Measurements from ENCODE around the gene ITGAE. TPM values are rescaled to one million over a fixed set of nuclear protein-coding genes. Genes with fewer than 3 reads are reported as not detected.

The ITGAE gene
- total RNA-seq, 2 donors from 2014 or later = 21.8 to 34.3 TPM

DNA sequence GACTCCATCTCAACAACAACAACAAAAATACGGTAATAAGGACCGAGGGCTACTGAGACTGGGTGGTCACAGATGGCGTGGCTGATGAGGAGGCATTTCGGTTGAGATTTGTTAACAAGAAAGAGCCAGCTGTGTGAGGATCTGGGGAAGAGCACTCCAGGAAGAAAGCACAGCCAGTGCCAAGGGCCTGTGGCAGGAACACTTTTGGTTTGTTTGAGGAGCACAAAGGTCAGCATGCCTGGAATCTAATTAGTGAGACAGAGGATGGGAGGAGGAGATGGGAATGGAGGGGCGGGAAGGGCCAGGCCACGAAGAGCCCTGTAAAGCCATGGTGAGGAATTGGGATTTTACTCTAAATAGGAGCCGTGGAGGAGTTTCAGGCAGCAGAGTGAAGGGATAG is 52.4 kb downstream of the ITGAE start:
- no peaks in the 10 kb centered on the region for H3K27me3 ChIP-seq (ENCODE audit: control insufficient read depth, insufficient read depth, low read length, poor library complexity, severe bottlenecking)
- WGBS, 2 experiments (ENCODE audit: insufficient coverage in 1 of 2, insufficient read length in 1 of 2) = 86 to 90% methylated on average over 6 to 7 of the region's 7 CpGs
- TF ChIP-seq, protein P1, sequence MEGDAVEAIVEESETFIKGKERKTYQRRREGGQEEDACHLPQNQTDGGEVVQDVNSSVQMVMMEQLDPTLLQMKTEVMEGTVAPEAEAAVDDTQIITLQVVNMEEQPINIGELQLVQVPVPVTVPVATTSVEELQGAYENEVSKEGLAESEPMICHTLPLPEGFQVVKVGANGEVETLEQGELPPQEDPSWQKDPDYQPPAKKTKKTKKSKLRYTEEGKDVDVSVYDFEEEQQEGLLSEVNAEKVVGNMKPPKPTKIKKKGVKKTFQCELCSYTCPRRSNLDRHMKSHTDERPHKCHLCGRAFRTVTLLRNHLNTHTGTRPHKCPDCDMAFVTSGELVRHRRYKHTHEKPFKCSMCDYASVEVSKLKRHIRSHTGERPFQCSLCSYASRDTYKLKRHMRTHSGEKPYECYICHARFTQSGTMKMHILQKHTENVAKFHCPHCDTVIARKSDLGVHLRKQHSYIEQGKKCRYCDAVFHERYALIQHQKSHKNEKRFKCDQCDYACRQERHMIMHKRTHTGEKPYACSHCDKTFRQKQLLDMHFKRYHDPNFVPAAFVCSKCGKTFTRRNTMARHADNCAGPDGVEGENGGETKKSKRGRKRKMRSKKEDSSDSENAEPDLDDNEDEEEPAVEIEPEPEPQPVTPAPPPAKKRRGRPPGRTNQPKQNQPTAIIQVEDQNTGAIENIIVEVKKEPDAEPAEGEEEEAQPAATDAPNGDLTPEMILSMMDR (conservative IDR thresholded peaks at IDR 0.05) = no peak
- no peak overlapping the region for H3K9ac ChIP-seq (ENCODE audit: extremely low read depth, low read length, poor library complexity, severe bottlenecking)
- no peaks in the 10 kb centered on the region for H3K36me3 ChIP-seq (ENCODE audit: control insufficient read depth, insufficient read depth, low read length)
- no peak for DNase-seq
- no peaks in the 10 kb centered on the region for H3K36me3 Mint-ChIP-seq (ENCODE audit: low read depth)
- no peaks in the 10 kb centered on the region for H3K9me3 ChIP-seq (ENCODE audit: control insufficient read depth, low read length)
- H3K4me1 ChIP-seq (ENCODE audit: control insufficient read depth, insufficient read depth, low read length) = no peaks in the 10 kb centered on the region
- no peak overlapping the region for H3K4me3 Mint-ChIP-seq
- H3K27ac Mint-ChIP-seq = peak overlapping the region; percentile 1
- H3K9me3 Mint-ChIP-seq = no peaks in the 10 kb centered on the region
- no peaks in the 10 kb centered on the region for H3K27me3 Mint-ChIP-seq (ENCODE audit: insufficient read depth)
- H3K4me3 ChIP-seq (ENCODE audit: low read length) = no peak overlapping the region
- no peaks in the 10 kb centered on the region for H3K4me1 Mint-ChIP-seq
- no peak overlapping the region for H3K27ac ChIP-seq (ENCODE audit: low read depth, low read length)

DNA sequence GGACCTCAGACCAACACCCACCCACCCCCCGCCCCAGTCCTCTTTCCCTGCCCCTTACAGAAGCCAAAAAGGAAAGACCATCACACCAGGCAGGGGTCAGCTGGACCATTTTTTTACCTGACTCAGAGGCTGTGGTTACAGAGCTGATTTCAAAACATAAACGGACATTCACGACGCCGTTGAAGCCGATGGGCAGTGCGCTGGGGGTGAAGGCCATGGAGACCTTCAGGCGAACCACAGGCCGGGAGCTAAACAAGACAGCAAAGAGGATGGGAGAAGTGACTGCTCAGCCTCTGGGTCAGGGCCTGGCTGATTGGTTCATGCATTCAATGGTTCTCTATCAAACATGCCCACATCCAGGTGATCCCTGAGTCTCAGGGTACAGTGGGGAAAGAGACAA is 53.2 kb downstream of the ITGAE start:
- H3K27me3 Mint-ChIP-seq (ENCODE audit: insufficient read depth) = no peaks in the 10 kb centered on the region

DNA sequence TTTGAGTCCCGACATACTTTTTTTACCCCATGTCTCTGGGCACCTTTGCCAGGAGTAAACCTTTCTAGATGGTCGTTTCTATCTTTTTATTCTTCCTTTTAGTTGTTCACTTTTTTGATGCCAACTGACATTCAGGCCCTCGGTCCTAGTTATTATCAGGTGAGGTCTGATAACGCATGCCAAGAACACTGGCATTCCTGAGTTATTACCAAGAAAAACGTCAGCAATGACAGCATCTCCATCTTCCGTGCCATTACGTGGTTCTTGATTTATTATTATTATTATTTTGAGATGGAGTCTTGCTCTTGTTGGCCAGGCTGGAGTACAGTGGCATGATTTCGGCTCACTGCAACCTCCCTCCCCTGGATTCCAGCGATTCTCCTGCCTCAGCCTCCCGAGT is 55.9 kb downstream of the ITGAE start:
- no peaks in the 10 kb centered on the region for H3K9me3 Mint-ChIP-seq
- H3K27ac Mint-ChIP-seq = no peak overlapping the region
- H3K4me3 Mint-ChIP-seq = no peak overlapping the region
- Histone ChIP-seq H3K9me3 (ENCODE audit: control insufficient read depth, low read length) (no peaks in the 10 kb centered on the region), H3K27ac (ENCODE audit: low read depth, low read length) (no peak overlapping the region), H3K27me3 (ENCODE audit: control insufficient read depth, insufficient read depth, low read length, poor library complexity, severe bottlenecking) (no peaks in the 10 kb centered on the region), H3K4me1 (ENCODE audit: control insufficient read depth, insufficient read depth, low read length) (no peaks in the 10 kb centered on the region), H3K9ac (ENCODE audit: extremely low read depth, low read length, poor library complexity, severe bottlenecking) (no peak overlapping the region), H3K36me3 (ENCODE audit: control insufficient read depth, insufficient read depth, low read length) (no peaks in the 10 kb centered on the region), H3K4me3 (ENCODE audit: low read length) (no peak overlapping the region)
- H3K4me1 Mint-ChIP-seq = no peaks in the 10 kb centered on the region
- no peak for DNase-seq
- no peaks in the 10 kb centered on the region for H3K36me3 Mint-ChIP-seq (ENCODE audit: low read depth)
- TF ChIP-seq, protein P1 (conservative IDR thresholded peaks at IDR 0.05) = no peak
- H3K27me3 Mint-ChIP-seq (ENCODE audit: insufficient read depth) = no peaks in the 10 kb centered on the region
- WGBS, 2 experiments (ENCODE audit: insufficient coverage in 1 of 2, insufficient read length in 1 of 2) = 93 to 96% methylated on average over 8 to 10 of the region's 10 CpGs

More for the DNA sequence above, 53.2 kb downstream of the ITGAE start:
- TF ChIP-seq, protein P1 (conservative IDR thresholded peaks at IDR 0.05) = no peak
- Mint-ChIP-seq H3K36me3 (ENCODE audit: low read depth) (no peaks in the 10 kb centered on the region), H3K4me1 (no peaks in the 10 kb centered on the region), H3K9me3 (no peaks in the 10 kb centered on the region), H3K4me3 (no peak overlapping the region), H3K27ac (no peak overlapping the region)
- Histone ChIP-seq H3K9me3 (ENCODE audit: control insufficient read depth, low read length) (no peaks in the 10 kb centered on the region), H3K9ac (ENCODE audit: extremely low read depth, low read length, poor library complexity, severe bottlenecking) (no peak overlapping the region), H3K4me3 (ENCODE audit: low read length) (no peak overlapping the region), H3K27ac (ENCODE audit: low read depth, low read length) (no peak overlapping the region), H3K27me3 (ENCODE audit: control insufficient read depth, insufficient read depth, low read length, poor library complexity, severe bottlenecking) (no peaks in the 10 kb centered on the region), H3K4me1 (ENCODE audit: control insufficient read depth, insufficient read depth, low read length) (no peaks in the 10 kb centered on the region), H3K36me3 (ENCODE audit: control insufficient read depth, insufficient read depth, low read length) (no peaks in the 10 kb centered on the region)
- 95 to 96% methylated on average over 8 to 9 of the region's 9 CpGs for WGBS, 2 experiments (ENCODE audit: insufficient coverage in 1 of 2, insufficient read length in 1 of 2)
- no peak for DNase-seq
